NB4 (cell line): ENCODE results near the gene TGFBR2.

ENCODE experiments used
- POLR2A ChIP-seq: IDR thresholded peaks from 2 replicates; pipeline ENCODE4 v1.6.1; 2011; ENCODE audit warnings: mild to moderate bottlenecking; ENCODE audit not compliant: insufficient read length; ENCODE audit errors: extremely low read depth
- TF ChIP-seq, protein P1 (sequence below): IDR thresholded peaks from one replicate; pipeline ENCODE4 v1.5.1; 2012; ENCODE audit warnings: low read depth, low read length

DNA sequence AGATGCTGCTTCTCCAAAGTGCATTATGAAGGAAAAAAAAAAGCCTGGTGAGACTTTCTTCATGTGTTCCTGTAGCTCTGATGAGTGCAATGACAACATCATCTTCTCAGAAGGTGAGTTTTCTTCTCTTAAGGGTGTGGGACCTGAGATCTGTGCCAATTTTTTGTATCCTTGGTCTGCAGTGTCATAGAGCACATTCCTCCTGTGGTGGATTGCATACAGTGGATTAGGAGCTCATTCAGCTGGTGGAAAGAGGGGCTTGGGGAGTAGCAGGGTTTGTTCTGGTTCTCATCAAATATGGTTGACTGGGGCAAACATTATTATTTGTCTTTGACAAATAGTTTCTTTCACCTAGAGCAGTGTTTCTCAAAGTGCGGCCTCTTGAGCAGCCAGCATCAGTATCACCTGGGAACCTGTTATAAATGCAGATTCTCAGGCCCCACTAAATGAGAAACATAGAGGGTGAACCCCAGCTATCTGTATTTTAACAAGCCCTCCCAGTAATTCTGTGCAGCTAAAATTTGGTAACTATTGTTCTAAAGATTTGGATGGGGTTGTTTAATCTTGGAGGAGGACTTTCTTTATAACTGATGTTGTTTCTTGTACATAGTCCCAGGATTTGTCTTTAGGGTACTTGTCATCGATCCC, 44.1 kb downstream of the TGFBR2 start:
- TF ChIP-seq, protein P1, sequence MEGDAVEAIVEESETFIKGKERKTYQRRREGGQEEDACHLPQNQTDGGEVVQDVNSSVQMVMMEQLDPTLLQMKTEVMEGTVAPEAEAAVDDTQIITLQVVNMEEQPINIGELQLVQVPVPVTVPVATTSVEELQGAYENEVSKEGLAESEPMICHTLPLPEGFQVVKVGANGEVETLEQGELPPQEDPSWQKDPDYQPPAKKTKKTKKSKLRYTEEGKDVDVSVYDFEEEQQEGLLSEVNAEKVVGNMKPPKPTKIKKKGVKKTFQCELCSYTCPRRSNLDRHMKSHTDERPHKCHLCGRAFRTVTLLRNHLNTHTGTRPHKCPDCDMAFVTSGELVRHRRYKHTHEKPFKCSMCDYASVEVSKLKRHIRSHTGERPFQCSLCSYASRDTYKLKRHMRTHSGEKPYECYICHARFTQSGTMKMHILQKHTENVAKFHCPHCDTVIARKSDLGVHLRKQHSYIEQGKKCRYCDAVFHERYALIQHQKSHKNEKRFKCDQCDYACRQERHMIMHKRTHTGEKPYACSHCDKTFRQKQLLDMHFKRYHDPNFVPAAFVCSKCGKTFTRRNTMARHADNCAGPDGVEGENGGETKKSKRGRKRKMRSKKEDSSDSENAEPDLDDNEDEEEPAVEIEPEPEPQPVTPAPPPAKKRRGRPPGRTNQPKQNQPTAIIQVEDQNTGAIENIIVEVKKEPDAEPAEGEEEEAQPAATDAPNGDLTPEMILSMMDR = no peak
- no peak for TF ChIP-seq POLR2A
